Panc1 (cell line): Measurements from ENCODE around the gene ALOXE3. TPM values are rescaled to one million over a fixed set of nuclear protein-coding genes. Genes with fewer than 3 reads are reported as not detected.

ENCODE experiments used
- ATAC-seq: fragments of 200-7000 bp; cut with Tn5 transposase; 2 replicates; pipeline ENCODE4 v1.9.1; 2020; ENCODE audit warnings: mild to moderate bottlenecking, moderate library complexity
- BruUV-seq: library from RNA; stranded (reverse); fragments of 400-500 nt; replicated peaks from 2 replicates; lab custom pipeline; 2021; lab: Mats Ljungman, UMichigan
- CTCF ChIA-PET: fragments of 300-600 bp; sonication (Branson Sonifier 250); formaldehyde crosslinking; loops from one replicate; lab custom pipeline; 2022; ENCODE audit warnings: antibody characterized with exemption; lab: Charles Lee
- POLR2A ChIA-PET: fragments of 300-600 bp; sonication (Branson Sonifier 250); formaldehyde crosslinking; loops from one replicate; lab custom pipeline; 2022; ENCODE audit warnings: antibody characterized with exemption; lab: Charles Lee
- DNase-seq: peaks from one replicate; pipeline ENCODE4 v3.0.0-alpha.2; 2010; ENCODE audit warnings: low read depth, low spot score
- H3K27ac ChIP-seq: 2 replicates; pipeline ENCODE4 v1.5.1; 2011; ENCODE audit warnings: mild to moderate bottlenecking, low read length, inconsistent platforms
- H3K27me3 ChIP-seq: fragments of 200-500 bp; sonication (Bioruptor generic); 2 replicates; pipeline ENCODE4 v1.6.0; 2014; ENCODE audit warnings: low read length, inconsistent platforms; ENCODE audit not compliant: control insufficient read depth, insufficient read depth
- H3K36me3 ChIP-seq: fragments of 200-500 bp; sonication (Bioruptor generic); 2 replicates; pipeline ENCODE4 v1.5.1; 2014; ENCODE audit warnings: inconsistent platforms, mild to moderate bottlenecking, low read length, moderate library complexity; ENCODE audit not compliant: control insufficient read depth, insufficient read depth
- H3K4me1 ChIP-seq: 2 replicates; pipeline ENCODE4 v1.5.1; 2011; ENCODE audit warnings: inconsistent platforms, mild to moderate bottlenecking, low read length, moderate library complexity; ENCODE audit not compliant: control insufficient read depth, insufficient read depth
- H3K4me3 ChIP-seq, 2 experiments: 2 replicates each; pipeline ENCODE4 v1.5.1; 2011 to 2012; ENCODE audit warnings: low read depth in 2 of 2, low read length in 2 of 2, mild to moderate bottlenecking in 2 of 2, inconsistent platforms in 1 of 2, moderate library complexity in 1 of 2
- H3K9me3 ChIP-seq: fragments of 200-500 bp; sonication (Bioruptor generic); 2 replicates; pipeline ENCODE4 v1.5.1; 2014; ENCODE audit warnings: low read depth, mild to moderate bottlenecking, inconsistent platforms, low read length, moderate library complexity; ENCODE audit not compliant: control insufficient read depth, insufficient read depth
- CTCF ChIP-seq: fragments of 450-650 bp; IDR thresholded peaks from 2 replicates; pipeline ENCODE4 v1.5.1; 2017; ENCODE audit warnings: mild to moderate bottlenecking
- POLR2AphosphoS5 ChIP-seq: IDR thresholded peaks from 2 replicates; pipeline ENCODE4 v1.6.1; 2012; ENCODE audit warnings: mild to moderate bottlenecking, low read depth, low read length, moderate library complexity
- REST ChIP-seq, 2 experiments: IDR thresholded peaks; 2 replicates each; pipeline ENCODE4 v1.6.1; 2011 to 2012; ENCODE audit warnings: low read depth in 2 of 2, control low read depth in 1 of 2, low read length in 1 of 2, mild to moderate bottlenecking in 1 of 2, moderate library complexity in 1 of 2; ENCODE audit not compliant: insufficient read depth in 1 of 2
- SIN3A ChIP-seq: IDR thresholded peaks from 2 replicates; pipeline ENCODE4 v1.6.1; 2012; ENCODE audit warnings: low read depth, mild to moderate bottlenecking, low read length, moderate library complexity, borderline replicate concordance; ENCODE audit not compliant: insufficient read depth
- TCF7L2 ChIP-seq: IDR thresholded peaks from 2 replicates; pipeline ENCODE4 v1.6.1; 2011; ENCODE audit warnings: mild to moderate bottlenecking, low read depth, low read length, inconsistent platforms
- in situ Hi-C: cut with HindIII; loops from 2 replicates; pipeline ENCODE4 v1.10.0; 2016; ENCODE audit warnings: low sequenced_read_pairs, low pct_unique_long_range_greater_than_20kb
- intact Hi-C: fragments of 100-400 bp; cut with micrococcal nuclease; formaldehyde crosslinking; loops from one replicate; pipeline ENCODE4 v1.10.0; 2022; ENCODE audit not compliant: unreplicated experiment
- total RNA-seq: library from RNA; stranded (reverse); gene quantifications from one replicate; pipeline ENCODE4 v1.2.1, GENCODE V29; 2021; ENCODE audit not compliant: unreplicated experiment

Gene ALOXE3
- total RNA-seq, 1 experiment from 2014 or later = 0.46 TPM

- ATAC-seq (no peak), DNase-seq (no peak)
- TF ChIP-seq CTCF (no peak), SIN3A (no peak), TCF7L2 (no peak), POLR2AphosphoS5 (no peak), REST (IDR thresholded peaks at IDR 0.05; ENCODE audit: insufficient read depth in 1 of 2, low read depth in 2 of 2, low read length in 1 of 2) (no peak)
- Histone ChIP-seq H3K9me3 (no peaks in the 10 kb centered on the region), H3K4me1 (peaks cover 7% of the 10 kb centered on the region), H3K4me3 (no peak overlapping the region), H3K27ac (no peak overlapping the region), H3K36me3 (no peaks in the 10 kb centered on the region), H3K27me3 (no peaks in the 10 kb centered on the region)
- POLR2A ChIA-PET = no interaction called here
- intact Hi-C loops = loop anchor here (10.0 kb wide), 1 partner anchor 97 kb away; no protein-coding TSS in a partner anchor
- in situ Hi-C loops = no loop called here
- no TSS peak for BruUV-seq
- CTCF ChIA-PET = no interaction called here
Measured at GRCh38 chr17:8128125-8128784, 9.9 kb upstream of the ALOXE3 start.

- intact Hi-C loops (loop anchor here (10.0 kb wide), 1 partner anchor 98 kb away; no protein-coding TSS in a partner anchor), in situ Hi-C loops (no loop called here)
- ChIA-PET CTCF (no interaction called here), POLR2A (interaction anchor here (1.0 kb wide), 1 partner anchor 47 kb away, joined by 3 read pairs; no protein-coding TSS in a partner anchor)
- no peaks in the 10 kb centered on the region for H3K36me3 ChIP-seq
- TF ChIP-seq TCF7L2 = no peak
- TF ChIP-seq SIN3A = no peak
- no peak for TF ChIP-seq REST (IDR thresholded peaks at IDR 0.05; ENCODE audit: insufficient read depth in 1 of 2, low read depth in 2 of 2, low read length in 1 of 2)
- DNase-seq (no peak), ATAC-seq (peak; percentile 54)
- no peaks in the 10 kb centered on the region for H3K27me3 ChIP-seq
- H3K9me3 ChIP-seq = no peaks in the 10 kb centered on the region
- H3K27ac ChIP-seq = peak overlapping the region; percentile 46; the same call in 1 of the 2 replicates
- no TSS peak for BruUV-seq
- H3K4me1 ChIP-seq = peaks cover 7% of the 10 kb centered on the region
- H3K4me3 ChIP-seq = peak overlapping the region; percentile 60 to 92
Measured at GRCh38 chr17:8126491-8127066, 8.3 kb upstream of the ALOXE3 start.
